Measurements from ENCODE around the gene CTU1. TPM values are rescaled to one million over a fixed set of nuclear protein-coding genes. Genes with fewer than 3 reads are reported as not detected.

CTU1 gene
- 11.3 and 12.0 TPM in 2 replicates for total RNA-seq (2022)
- Bru-seq, nascent RNA: percentile 64 among the genes with signal in this experiment
- percentile 56 among the genes with signal in this experiment for BruChase-seq, experiment 1, labeled RNA remaining after a 6-hour chase
- percentile 63 among the genes with signal in this experiment for BruChase-seq, experiment 2, labeled RNA remaining after a 2-hour chase
- long read RNA-seq, transcript CTU1-201 (3 exons, 2,087 nt): major isoform, 58 of 62 reads
- long read RNA-seq, partial matches to known transcripts: 2 of 62 reads
- long read RNA-seq, other reads (novel, unspliced or antisense): 2 of 62 reads

DNA sequence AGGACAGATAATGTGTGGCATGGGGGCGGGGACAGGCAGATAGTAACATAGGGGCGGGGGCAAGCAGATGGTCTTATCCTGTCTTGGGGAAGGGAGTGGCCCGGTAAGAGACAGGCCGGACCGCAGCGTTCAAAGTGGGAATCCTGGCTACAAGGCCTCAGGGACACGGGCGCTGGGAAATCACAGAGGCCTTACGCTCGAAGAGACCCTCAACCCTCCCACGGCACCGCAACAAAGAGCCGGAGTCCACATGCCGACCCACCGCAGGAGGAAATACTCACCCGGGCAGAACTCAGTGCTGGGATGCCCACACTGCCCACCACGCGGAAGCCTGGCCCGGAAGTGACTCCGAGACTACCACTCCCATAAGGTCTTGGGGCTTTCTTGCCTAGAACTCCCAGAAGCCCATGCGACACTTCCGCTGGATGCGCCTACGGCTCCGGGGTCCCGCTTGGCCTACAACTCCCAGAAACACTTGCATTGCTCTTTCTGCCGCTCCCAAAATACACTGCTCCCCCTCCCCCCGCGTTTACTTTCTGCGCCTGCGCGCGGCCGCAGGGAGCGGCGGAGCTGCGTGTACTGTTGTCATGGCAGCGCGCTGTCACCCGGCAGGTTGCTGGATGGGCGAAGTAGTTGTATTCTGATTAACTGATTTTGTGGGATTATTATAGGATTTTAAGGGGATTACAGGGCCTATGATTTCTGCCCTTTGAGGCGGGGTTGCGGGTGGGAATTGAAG is at the start of gene CTU1:
Gene CTU1, minus strand, starts transcription at position 344 of the 739 bp plus-strand sequence. CDS start 3,840 bp downstream, outside the sequence.
- peak; percentile 99 for DNase-seq
- CTCF ChIA-PET: no interaction called here
- Mint-ChIP-seq H3K36me3 (ENCODE audit: insufficient read depth, unreplicated experiment) (peaks cover 28% of the 10 kb centered on the region), H3K27ac (ENCODE audit: unreplicated experiment) (peak within 1 kb of the TSS; percentile 87), H3K9me3 (ENCODE audit: low read depth, unreplicated experiment) (no peaks in the 10 kb centered on the region), H3K27me3 (ENCODE audit: unreplicated experiment) (no peaks in the 10 kb centered on the region), H3K4me1 (ENCODE audit: low read depth, unreplicated experiment) (peaks cover 10% of the 10 kb centered on the region), H3K4me3 (ENCODE audit: low read depth, unreplicated experiment) (peak within 1 kb of the TSS; percentile 88)
- TF ChIP-seq, protein P1, sequence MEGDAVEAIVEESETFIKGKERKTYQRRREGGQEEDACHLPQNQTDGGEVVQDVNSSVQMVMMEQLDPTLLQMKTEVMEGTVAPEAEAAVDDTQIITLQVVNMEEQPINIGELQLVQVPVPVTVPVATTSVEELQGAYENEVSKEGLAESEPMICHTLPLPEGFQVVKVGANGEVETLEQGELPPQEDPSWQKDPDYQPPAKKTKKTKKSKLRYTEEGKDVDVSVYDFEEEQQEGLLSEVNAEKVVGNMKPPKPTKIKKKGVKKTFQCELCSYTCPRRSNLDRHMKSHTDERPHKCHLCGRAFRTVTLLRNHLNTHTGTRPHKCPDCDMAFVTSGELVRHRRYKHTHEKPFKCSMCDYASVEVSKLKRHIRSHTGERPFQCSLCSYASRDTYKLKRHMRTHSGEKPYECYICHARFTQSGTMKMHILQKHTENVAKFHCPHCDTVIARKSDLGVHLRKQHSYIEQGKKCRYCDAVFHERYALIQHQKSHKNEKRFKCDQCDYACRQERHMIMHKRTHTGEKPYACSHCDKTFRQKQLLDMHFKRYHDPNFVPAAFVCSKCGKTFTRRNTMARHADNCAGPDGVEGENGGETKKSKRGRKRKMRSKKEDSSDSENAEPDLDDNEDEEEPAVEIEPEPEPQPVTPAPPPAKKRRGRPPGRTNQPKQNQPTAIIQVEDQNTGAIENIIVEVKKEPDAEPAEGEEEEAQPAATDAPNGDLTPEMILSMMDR (IDR thresholded peaks at IDR 0.05; ENCODE audit: unreplicated experiment): no peak
- no TSS peak for BruUV-seq (replicated peaks)
- intact Hi-C loops (cut with micrococcal nuclease; ENCODE audit: unreplicated experiment): no loop called here

DNA sequence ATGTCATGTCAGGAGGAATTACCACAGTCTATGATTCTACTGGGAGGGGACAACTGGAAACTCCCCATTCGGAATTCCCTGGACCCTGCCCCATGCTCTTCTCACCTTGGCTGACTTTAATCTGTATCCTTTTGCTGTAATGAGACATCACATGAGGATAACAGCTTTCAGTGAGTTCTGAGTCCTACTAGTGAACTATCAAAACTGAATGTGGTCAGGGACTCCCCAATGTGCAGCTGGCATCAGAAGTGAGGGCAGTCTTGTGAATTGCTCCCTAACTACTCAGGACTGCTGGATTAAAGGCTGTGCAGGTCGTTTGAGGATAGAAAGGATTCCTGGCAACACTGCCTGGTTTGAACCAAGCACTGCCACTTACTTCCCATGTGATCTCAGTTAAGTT is 49.1 kb upstream of the CTU1 start:
- Mint-ChIP-seq H3K4me3 (ENCODE audit: low read depth, unreplicated experiment) (no peak overlapping the region), H3K9me3 (ENCODE audit: low read depth, unreplicated experiment) (no peaks in the 10 kb centered on the region), H3K36me3 (ENCODE audit: insufficient read depth, unreplicated experiment) (no peaks in the 10 kb centered on the region), H3K27ac (ENCODE audit: unreplicated experiment) (no peak overlapping the region), H3K4me1 (ENCODE audit: low read depth, unreplicated experiment) (no peaks in the 10 kb centered on the region), H3K27me3 (ENCODE audit: unreplicated experiment) (peaks cover 100% of the 10 kb centered on the region)
- CTCF ChIA-PET: interaction anchor here (0.6 to 3.4 kb wide), 2 partner anchors 12 to 102 kb away, joined by 3 to 21 read pairs; no protein-coding TSS in a partner anchor
- intact Hi-C loops (cut with micrococcal nuclease; ENCODE audit: unreplicated experiment): loop anchor here (5.0 kb wide), 1 partner anchor 505 kb away; no protein-coding TSS in a partner anchor
- BruUV-seq (replicated peaks): no TSS peak
- TF ChIP-seq, protein P1 (IDR thresholded peaks at IDR 0.05; ENCODE audit: unreplicated experiment): no peak
- no peak for DNase-seq

DNA sequence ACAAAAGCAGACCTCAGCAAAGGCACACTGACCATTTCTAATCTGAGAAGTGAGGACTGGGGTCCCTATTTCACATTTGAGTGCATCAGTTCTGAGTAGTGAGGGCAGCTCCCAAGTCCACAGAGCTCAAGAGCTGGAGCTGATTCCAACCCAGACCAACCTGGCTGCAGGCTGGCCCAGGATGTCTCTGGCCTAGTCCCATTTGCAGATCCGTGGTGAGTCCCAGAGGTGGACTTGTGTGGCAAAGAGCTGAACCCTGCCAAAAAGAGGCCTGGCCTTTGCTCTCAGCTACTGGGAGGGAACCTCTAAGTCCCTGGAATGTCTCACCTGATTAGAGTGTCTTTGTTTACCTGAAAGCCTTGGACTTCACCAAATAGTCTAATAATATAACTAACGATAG is 48.5 kb upstream of the CTU1 start:
- no peaks in the 10 kb centered on the region for H3K4me1 Mint-ChIP-seq (ENCODE audit: low read depth, unreplicated experiment)
- CTCF ChIA-PET: interaction anchor here (0.6 to 3.4 kb wide), 2 partner anchors 11 to 103 kb away, joined by 3 to 21 read pairs; no protein-coding TSS in a partner anchor
- intact Hi-C loops (cut with micrococcal nuclease; ENCODE audit: unreplicated experiment): loop anchor here (5.0 kb wide), 1 partner anchor 506 kb away; no protein-coding TSS in a partner anchor
- H3K4me3 Mint-ChIP-seq (ENCODE audit: low read depth, unreplicated experiment): no peak overlapping the region
- no peaks in the 10 kb centered on the region for H3K36me3 Mint-ChIP-seq (ENCODE audit: insufficient read depth, unreplicated experiment)
- DNase-seq: no peak
- H3K9me3 Mint-ChIP-seq (ENCODE audit: low read depth, unreplicated experiment): no peaks in the 10 kb centered on the region
- TF ChIP-seq, protein P1 (IDR thresholded peaks at IDR 0.05; ENCODE audit: unreplicated experiment): no peak
- H3K27ac Mint-ChIP-seq (ENCODE audit: unreplicated experiment): no peak overlapping the region
- peaks cover 100% of the 10 kb centered on the region for H3K27me3 Mint-ChIP-seq (ENCODE audit: unreplicated experiment)
- no TSS peak for BruUV-seq (replicated peaks)

DNA sequence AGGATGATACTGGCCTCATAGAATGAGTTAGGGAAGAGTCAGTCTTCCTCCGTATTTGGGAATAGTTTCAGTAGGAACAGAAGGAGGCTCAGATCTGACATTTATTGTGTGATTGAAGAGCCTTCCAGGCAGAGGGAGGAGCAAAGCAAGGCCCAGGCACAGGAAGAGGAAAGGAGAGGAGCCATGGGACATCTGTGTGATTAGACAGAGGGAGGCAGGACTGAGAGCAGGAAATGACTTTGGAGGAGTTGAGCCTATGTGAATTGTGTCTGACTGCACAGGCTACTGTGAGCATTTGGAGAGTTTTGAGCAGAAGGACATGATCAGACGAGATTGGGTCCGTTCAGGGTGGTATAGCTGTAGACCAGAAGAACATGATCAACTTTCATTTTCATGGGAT is 42.4 kb upstream of the CTU1 start:
- no TSS peak for BruUV-seq (replicated peaks)
- H3K36me3 Mint-ChIP-seq (ENCODE audit: insufficient read depth, unreplicated experiment): no peaks in the 10 kb centered on the region
- intact Hi-C loops (cut with micrococcal nuclease; ENCODE audit: unreplicated experiment): no loop called here
- H3K27me3 Mint-ChIP-seq (ENCODE audit: unreplicated experiment): peaks cover 96% of the 10 kb centered on the region
- H3K4me3 Mint-ChIP-seq (ENCODE audit: low read depth, unreplicated experiment): no peak overlapping the region
- no peaks in the 10 kb centered on the region for H3K9me3 Mint-ChIP-seq (ENCODE audit: low read depth, unreplicated experiment)
- TF ChIP-seq, protein P1 (IDR thresholded peaks at IDR 0.05; ENCODE audit: unreplicated experiment): no peak
- H3K27ac Mint-ChIP-seq (ENCODE audit: unreplicated experiment): no peak overlapping the region
- DNase-seq: no peak
- CTCF ChIA-PET: no interaction called here
- H3K4me1 Mint-ChIP-seq (ENCODE audit: low read depth, unreplicated experiment): no peaks in the 10 kb centered on the region
